ENCODE data around the gene C9orf72.
"Not testable (repeated sequence)": the region's sequence is repeated elsewhere in the genome, so short reads cannot be mapped to it uniquely, and the experiment has no call there.

C9orf72 gene

DNA sequence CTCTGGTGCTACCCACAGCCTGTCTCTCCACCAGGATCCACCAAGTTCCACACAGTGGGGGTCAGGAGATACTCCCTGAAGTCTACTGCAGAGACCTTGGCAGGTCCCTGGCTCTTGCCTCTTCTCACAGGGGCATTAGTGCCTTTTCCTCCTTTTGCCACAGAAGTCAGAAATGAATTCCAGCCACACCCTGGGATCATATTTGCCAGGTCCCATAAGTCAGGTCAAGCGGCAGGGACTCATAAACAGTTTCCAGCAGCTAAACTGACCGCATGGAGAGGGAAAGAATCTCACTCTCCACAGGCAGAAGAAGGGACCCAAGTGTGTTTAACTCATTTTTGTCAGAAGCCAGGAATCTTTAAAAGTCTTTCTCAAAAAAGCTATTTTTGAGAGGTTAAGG lies 62.5 kb downstream of the C9orf72 start:
- DNase-seq = no peak

DNA sequence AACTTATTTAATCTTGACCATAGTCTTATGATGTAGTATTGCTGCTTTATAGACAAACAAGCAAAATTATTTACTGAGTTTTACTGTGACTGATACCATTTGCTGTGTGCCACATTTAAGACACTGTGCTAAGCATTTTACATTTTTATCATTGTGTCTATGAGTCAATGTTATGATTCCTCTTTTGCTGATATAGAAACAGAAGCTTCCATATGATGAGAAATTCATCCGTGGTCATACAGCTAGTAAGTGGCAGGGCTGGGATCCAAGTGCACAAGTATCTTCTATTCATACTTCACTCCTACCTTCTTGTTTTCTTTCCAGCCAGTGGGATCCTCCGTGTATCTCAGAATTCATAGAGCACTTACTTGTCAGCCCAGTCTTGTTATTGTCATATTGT lies 66.3 kb downstream of the C9orf72 start:
- DNase-seq = no peak

DNA sequence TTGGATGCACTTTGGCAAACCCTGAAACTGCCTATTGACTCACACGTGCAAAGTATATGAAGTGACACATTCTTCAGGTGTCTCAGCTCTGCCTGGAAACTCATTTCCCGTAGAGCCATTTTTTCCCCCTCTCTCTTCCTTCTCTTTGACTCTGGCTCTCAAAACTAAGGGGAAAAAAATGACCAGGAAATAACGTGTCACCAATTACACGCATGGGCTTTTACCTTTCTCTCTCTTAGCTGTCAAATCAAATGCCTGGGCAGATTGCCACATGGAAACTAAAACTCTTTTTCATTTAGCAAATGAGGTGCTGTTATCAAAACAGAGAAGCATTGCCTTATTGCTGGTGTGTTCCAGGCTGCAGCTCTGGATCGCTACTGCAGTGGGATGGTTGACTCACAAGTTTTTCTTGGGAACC lies 67.5 kb downstream of the C9orf72 start:
- no peak for DNase-seq

DNA sequence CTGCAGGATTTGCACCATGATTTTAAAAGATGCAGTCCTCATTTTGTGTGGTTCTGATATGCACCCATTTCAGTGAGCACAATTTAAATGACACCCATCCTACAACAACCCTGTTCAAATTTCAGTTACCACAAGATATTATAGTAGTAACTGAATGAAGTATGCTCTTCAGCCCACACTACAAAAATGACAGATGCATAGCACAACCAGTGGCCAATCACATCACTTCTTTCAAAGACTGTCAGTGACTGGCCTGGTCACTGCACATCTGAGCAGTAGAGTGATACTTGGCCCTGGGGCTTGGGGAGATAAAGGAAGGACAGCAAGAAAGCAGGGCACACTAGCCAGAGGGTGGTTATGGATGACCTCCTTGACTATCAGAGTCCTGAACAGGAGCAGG lies 69.0 kb downstream of the C9orf72 start:
- no peak for DNase-seq

DNA sequence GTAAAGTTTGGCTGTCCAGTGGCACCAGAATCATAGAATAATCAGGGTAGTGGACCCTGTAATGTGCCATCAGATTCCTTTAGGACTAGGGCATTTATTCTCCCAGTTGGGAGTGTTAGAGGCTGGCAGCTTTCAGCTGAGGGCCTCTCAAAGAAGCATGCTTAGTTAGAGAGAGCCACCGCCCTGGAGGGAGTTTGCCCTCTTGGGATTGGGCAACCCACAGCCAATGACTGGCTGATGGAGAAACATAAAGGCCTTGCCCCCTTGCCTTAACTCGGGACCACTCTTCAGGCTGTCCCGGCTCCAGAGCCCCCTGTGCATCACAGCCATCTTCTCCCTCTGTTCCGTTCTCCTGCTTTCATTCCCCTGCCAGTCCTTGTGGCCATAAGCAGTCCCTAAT lies 69.7 kb downstream of the C9orf72 start:
- DNase-seq = no peak

DNA sequence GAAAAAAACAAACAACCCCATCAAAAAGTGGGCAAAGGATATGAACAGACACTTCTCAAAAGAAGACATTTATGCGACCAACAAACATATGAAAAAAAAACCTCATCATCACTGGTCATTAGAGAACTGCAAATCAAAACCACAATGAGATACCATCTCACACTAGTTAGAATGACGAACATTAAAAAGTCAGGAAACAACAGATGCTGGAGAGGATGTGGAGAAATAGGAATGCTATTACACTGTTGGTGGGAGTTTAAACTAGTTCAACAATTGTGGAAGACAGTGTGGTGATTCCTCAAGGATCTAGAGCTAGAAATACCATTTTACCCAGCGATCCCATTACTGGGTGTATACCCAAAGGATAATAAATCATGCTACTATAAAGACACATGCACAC lies 72.4 kb downstream of the C9orf72 start:
- DNase-seq = not testable (repeated sequence)

DNA sequence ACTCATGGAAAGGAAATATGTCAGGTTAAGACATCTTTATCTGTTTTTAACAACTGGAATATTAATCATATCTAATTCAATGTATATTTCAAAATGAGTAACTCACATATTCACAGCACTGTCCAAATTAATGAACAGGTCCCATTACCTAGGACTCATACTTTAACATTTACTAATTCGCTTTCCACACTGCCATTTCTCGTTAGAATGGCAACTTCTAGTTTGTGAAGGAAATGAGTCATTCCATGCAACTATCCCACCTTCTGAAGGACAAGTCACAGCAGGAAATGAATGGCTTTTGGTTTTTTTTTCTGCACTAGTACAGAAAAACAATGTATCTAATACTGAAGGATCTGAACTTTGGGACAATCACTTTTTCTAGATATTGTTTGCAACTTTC lies 73.8 kb downstream of the C9orf72 start:
- no peak for DNase-seq

DNA sequence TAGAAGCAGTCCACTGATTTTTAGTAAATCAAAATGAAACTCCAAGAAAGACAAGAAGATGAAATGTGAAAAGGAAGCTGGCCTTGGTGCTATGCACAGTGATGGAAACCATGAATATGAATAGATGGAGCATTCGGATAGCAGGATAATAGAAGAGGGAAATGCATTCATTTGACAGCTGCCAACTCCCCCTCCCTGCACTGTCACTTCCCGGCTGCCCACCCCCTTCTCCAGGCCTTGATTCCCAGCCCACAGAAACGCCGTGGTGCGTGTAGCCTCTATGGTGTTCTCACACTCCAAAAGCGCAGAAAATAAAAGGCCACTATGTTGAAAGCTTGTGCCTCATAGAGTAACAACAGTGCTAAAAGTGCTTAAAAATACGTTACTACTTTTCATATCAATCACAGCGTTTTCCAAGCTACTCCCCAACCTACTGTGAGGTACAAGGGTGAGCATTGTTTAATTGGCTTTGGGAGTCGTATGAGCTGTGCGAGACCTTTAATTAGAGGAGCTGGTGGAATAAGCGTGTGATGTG lies 75.3 kb downstream of the C9orf72 start:
- no peak for DNase-seq
